OCI-LY3 (cell line): ENCODE measurements around the gene SLC27A2.

Source experiments
- H2AFZ ChIP-seq: fragments of 200-600, 300-600 bp; shearing (Covaris generic); 2 replicates; pipeline ENCODE4 v1.6.0; 2014; ENCODE audit warnings: antibody characterized with exemption, low read depth, low read length
- H3K27ac ChIP-seq: fragments of 200-600, 300-600 bp; sonication (generic); 2 replicates; pipeline ENCODE4 v1.5.1; 2014; ENCODE audit warnings: mild to moderate bottlenecking, low read length, moderate library complexity, mixed read lengths
- H3K27me3 ChIP-seq: fragments of 200-600, 300-600 bp; sonication (generic); 2 replicates; pipeline ENCODE4 v1.6.1; 2014; ENCODE audit warnings: low read depth, low read length, mixed read lengths
- H3K36me3 ChIP-seq: fragments of 200-600, 300-600 bp; sonication (generic); replicated peaks from 2 replicates; pipeline ENCODE3; 2014; ENCODE audit warnings: low read depth, low read length, mixed read lengths
- H3K4me1 ChIP-seq: fragments of 300-600, 200-600 bp; sonication (generic); 2 replicates; pipeline ENCODE4 v1.6.1; 2014; ENCODE audit warnings: low read length, mixed read lengths
- H3K4me2 ChIP-seq: fragments of 200-600, 300-600 bp; sonication (generic); 2 replicates; pipeline ENCODE4 v1.6.1; 2014; ENCODE audit warnings: low read length, mixed read lengths
- H3K4me3 ChIP-seq: fragments of 300-600, 200-600 bp; sonication (generic); 2 replicates; pipeline ENCODE4 v1.5.1; 2014; ENCODE audit warnings: antibody characterized with exemption, mild to moderate bottlenecking, low read length, moderate library complexity
- H3K79me2 ChIP-seq: fragments of 300-600, 200-600 bp; shearing (Covaris generic); 2 replicates; pipeline ENCODE4 v1.6.1; 2014; ENCODE audit warnings: mild to moderate bottlenecking, low read length, mixed read lengths
- H3K9ac ChIP-seq: fragments of 300-600, 200-600 bp; shearing (Covaris generic); 2 replicates; pipeline ENCODE4 v1.6.0; 2014; ENCODE audit warnings: mild to moderate bottlenecking, low read length, moderate library complexity
- H3K9me3 ChIP-seq: fragments of 200-600, 300-600 bp; shearing (Covaris generic); 2 replicates; pipeline ENCODE4 v1.6.1; 2014; ENCODE audit warnings: low read length, mixed read lengths; ENCODE audit not compliant: insufficient read depth
- H4K20me1 ChIP-seq: fragments of 200-600, 300-600 bp; sonication (generic); 2 replicates; pipeline ENCODE4 v1.6.1; 2016; ENCODE audit warnings: low read length, mixed read lengths; ENCODE audit not compliant: insufficient read depth
- EZH2phosphoT487 ChIP-seq: fragments of 200-600 bp; shearing (Covaris generic); IDR thresholded peaks from 2 replicates; pipeline ENCODE4 v1.6.1; 2018; ENCODE audit warnings: antibody characterized with exemption, mixed run types, low read depth
- TF ChIP-seq, protein P1 (sequence below): fragments of 200-600, 300-600 bp; sonication (generic); IDR thresholded peaks from 2 replicates; pipeline ENCODE4 v1.5.1; 2014; ENCODE audit warnings: antibody characterized with exemption, low read length, low read depth

Gene SLC27A2

DNA sequence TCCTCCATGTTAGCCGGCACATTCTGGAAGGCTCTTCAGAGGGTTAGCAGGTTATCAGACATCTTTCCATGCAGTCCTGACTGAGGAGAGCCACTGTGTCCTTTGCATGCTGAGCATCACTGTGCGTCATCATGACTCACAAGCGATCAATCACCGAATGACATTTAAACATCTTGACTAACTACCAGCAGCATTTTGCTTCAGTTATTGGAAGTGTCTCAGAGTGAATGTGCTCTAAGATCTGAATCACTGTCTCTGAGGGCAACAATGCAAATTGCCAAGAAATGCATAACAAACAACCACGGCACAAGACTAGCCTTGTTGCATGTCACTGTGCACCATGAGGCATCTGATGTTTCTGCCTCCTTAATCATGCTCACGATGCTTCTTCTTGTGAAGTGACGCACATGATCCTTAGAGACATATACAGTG lies 44.6 kb upstream of the SLC27A2 start:
- Histone ChIP-seq H3K9ac (no peak overlapping the region), H3K9me3 (no peaks in the 10 kb centered on the region), H3K4me2 (no peak overlapping the region), H3K79me2 (no peaks in the 10 kb centered on the region), H3K27ac (no peak overlapping the region), H3K4me3 (no peak overlapping the region), H3K36me3 (no peaks in the 10 kb centered on the region), H3K4me1 (no peaks in the 10 kb centered on the region), H4K20me1 (no peaks in the 10 kb centered on the region), H3K27me3 (no peaks in the 10 kb centered on the region), H2AFZ (no peak overlapping the region)
- TF ChIP-seq EZH2phosphoT487: no peak
- TF ChIP-seq, protein P1, sequence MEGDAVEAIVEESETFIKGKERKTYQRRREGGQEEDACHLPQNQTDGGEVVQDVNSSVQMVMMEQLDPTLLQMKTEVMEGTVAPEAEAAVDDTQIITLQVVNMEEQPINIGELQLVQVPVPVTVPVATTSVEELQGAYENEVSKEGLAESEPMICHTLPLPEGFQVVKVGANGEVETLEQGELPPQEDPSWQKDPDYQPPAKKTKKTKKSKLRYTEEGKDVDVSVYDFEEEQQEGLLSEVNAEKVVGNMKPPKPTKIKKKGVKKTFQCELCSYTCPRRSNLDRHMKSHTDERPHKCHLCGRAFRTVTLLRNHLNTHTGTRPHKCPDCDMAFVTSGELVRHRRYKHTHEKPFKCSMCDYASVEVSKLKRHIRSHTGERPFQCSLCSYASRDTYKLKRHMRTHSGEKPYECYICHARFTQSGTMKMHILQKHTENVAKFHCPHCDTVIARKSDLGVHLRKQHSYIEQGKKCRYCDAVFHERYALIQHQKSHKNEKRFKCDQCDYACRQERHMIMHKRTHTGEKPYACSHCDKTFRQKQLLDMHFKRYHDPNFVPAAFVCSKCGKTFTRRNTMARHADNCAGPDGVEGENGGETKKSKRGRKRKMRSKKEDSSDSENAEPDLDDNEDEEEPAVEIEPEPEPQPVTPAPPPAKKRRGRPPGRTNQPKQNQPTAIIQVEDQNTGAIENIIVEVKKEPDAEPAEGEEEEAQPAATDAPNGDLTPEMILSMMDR: no peak

DNA sequence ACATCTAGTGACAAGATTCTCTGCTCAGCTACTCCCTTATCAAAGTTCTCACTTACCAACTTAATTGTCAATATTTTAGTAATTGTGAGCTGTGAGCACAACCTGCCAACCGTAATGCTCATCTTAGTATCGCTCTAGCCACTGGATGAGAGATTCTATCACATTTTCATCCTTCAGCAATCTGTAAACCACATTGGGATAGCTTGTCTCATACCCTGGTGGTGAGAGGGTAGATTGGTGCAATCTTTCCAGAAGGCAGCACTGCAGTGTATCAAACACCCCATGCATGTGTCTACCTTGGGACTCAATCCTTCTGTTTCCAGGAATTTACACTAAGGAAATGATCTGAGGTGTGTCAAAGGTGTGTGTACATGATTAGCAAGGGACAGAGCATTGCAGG lies 44.1 kb upstream of the SLC27A2 start:
- no peak overlapping the region for H3K4me3 ChIP-seq
- no peak overlapping the region for H2AFZ ChIP-seq
- H4K20me1 ChIP-seq: no peaks in the 10 kb centered on the region
- H3K9ac ChIP-seq: no peak overlapping the region
- H3K79me2 ChIP-seq: no peaks in the 10 kb centered on the region
- TF ChIP-seq, protein P1: no peak
- no peak for TF ChIP-seq EZH2phosphoT487
- H3K36me3 ChIP-seq: no peaks in the 10 kb centered on the region
- no peaks in the 10 kb centered on the region for H3K9me3 ChIP-seq
- no peaks in the 10 kb centered on the region for H3K27me3 ChIP-seq
- no peak overlapping the region for H3K27ac ChIP-seq
- no peaks in the 10 kb centered on the region for H3K4me1 ChIP-seq
- H3K4me2 ChIP-seq: no peak overlapping the region

DNA sequence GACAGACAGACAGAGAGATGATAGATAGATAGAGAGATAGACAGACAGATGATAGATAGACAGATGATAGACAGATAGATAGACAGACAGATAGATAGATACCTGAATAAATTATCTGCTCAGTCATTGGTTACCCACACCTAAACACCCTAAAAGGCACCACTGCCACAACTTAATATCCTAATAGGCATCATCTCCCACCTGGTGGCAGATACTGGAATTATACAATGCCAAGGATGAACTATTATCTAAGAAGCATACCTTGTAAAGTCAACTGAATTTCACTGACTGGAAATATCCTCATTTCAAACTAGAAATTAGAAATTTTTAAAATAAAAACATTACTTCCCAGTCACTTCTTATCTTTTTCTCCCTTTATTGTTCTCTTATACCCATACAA lies 43.6 kb upstream of the SLC27A2 start:
- no peak overlapping the region for H3K27ac ChIP-seq
- no peaks in the 10 kb centered on the region for H3K36me3 ChIP-seq
- no peaks in the 10 kb centered on the region for H3K4me1 ChIP-seq
- no peak overlapping the region for H2AFZ ChIP-seq
- no peak overlapping the region for H3K4me2 ChIP-seq
- H4K20me1 ChIP-seq: no peaks in the 10 kb centered on the region
- H3K79me2 ChIP-seq: no peaks in the 10 kb centered on the region
- H3K9ac ChIP-seq: no peak overlapping the region
- no peaks in the 10 kb centered on the region for H3K9me3 ChIP-seq
- no peak for TF ChIP-seq EZH2phosphoT487
- TF ChIP-seq, protein P1: 0 out of 2 replicates have a peak, but pooled peaks have one; percentile 13
- H3K27me3 ChIP-seq: no peaks in the 10 kb centered on the region
- H3K4me3 ChIP-seq: no peak overlapping the region

DNA sequence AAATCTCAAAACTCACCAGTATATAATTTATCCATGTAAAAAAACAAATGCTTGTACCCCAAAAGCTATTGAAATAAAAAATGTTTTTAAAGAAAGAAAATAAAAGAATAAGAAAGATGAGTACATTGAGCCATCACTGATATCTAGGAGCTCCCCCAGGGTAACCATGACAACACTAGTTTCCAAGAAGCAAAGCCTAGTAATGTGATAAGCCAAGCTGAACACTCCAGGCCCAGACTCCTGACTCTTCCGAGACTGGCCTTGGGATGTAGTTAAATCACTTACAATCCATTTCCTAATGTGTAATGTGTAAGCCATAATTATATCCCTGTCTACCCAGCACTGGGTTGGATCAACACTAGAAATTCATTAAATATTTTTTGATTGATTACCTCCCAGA lies 41.9 kb upstream of the SLC27A2 start:
- Histone ChIP-seq H3K9ac (no peak overlapping the region), H3K27ac (no peak overlapping the region), H3K4me2 (no peak overlapping the region), H4K20me1 (no peaks in the 10 kb centered on the region), H2AFZ (no peak overlapping the region), H3K27me3 (no peaks in the 10 kb centered on the region), H3K36me3 (no peaks in the 10 kb centered on the region), H3K4me1 (no peaks in the 10 kb centered on the region), H3K9me3 (no peaks in the 10 kb centered on the region), H3K79me2 (no peaks in the 10 kb centered on the region), H3K4me3 (no peak overlapping the region)
- TF ChIP-seq EZH2phosphoT487: no peak
- TF ChIP-seq, protein P1: no peak
